Heart left ventricle (tissue), 16 donors: ENCODE data around the gene MUC3A. TPM values are rescaled to one million over a fixed set of nuclear protein-coding genes. Genes with fewer than 3 reads are reported as not detected.

Source experiments
- ATAC-seq, 4 donors: fragments of 200-7000 bp; cut with Tn5 transposase; one replicate each; pipeline ENCODE4 v1.9.1; 2020 to 2022; ENCODE audit warnings: moderate library complexity in 4 of 4, mild to moderate bottlenecking in 3 of 4, moderate number of reproducible peaks in 1 of 4
- DNase-seq, 5 donors: peaks; one replicate each; pipeline ENCODE4 v3.0.0-alpha.2; 2020
- H3K27ac ChIP-seq, 12 donors: fragments of 200-600 bp; sonication (generic) in 4 of 12; one replicate each; pipeline versions ENCODE4 v1.5.0 to v1.8.0; 2016 to 2022; ENCODE audit warnings: mild to moderate bottlenecking in 2 of 12
- H3K27me3 ChIP-seq, 9 donors: fragments of 200-600 bp; sonication (generic) in 2 of 9; one replicate each; pipeline versions ENCODE4 v1.5.1 to v1.8.0; 2016 to 2022; ENCODE audit warnings: mild to moderate bottlenecking in 3 of 9
- H3K36me3 ChIP-seq, 9 donors: fragments of 200-600 bp; sonication (generic) in 2 of 9; one replicate each; pipeline versions ENCODE4 v1.5.0 to v1.8.0; 2018 to 2022; ENCODE audit warnings: mild to moderate bottlenecking in 2 of 9
- H3K4me1 ChIP-seq, 12 donors: fragments of 200-600 bp; sonication (generic) in 4 of 12; one replicate each; pipeline versions ENCODE4 v1.5.0 to v1.8.0; 2016 to 2022; ENCODE audit warnings: mild to moderate bottlenecking in 3 of 12
- H3K4me3 ChIP-seq, 12 donors: fragments of 200-600 bp; sonication (generic) in 4 of 12; one replicate each; pipeline versions ENCODE4 v1.5.0 to v1.8.0; 2017 to 2022; ENCODE audit warnings: mild to moderate bottlenecking in 9 of 12, moderate library complexity in 4 of 12
- H3K9me3 ChIP-seq, 12 donors: fragments of 200-600 bp; sonication (generic) in 4 of 12; one replicate each; pipeline versions ENCODE4 v1.5.0 to v1.8.0; 2016 to 2022; ENCODE audit warnings: mild to moderate bottlenecking in 1 of 12
- CTCF ChIP-seq, 12 donors: fragments of 200-600 bp; sonication (generic) in 4 of 12; IDR thresholded peaks; one replicate each; pipeline versions ENCODE4 v1.5.0 to v1.8.0; 2018 to 2022; ENCODE audit warnings: antibody characterized with exemption in 12 of 12, mild to moderate bottlenecking in 5 of 12
- POLR2A ChIP-seq, 2 donors: fragments of 450-650 bp; IDR thresholded peaks; one replicate each; pipeline ENCODE4 v1.6.1; 2017; ENCODE audit warnings: antibody characterized with exemption in 2 of 2, mild to moderate bottlenecking in 2 of 2, moderate library complexity in 2 of 2
- WGBS, 4 donors: extraction: QIAGEN DNeasy Blood & Tissue Kit in 2 of 4; methylation state at CpG; one replicate each; pipeline versions ENCODE4 v1.1.5 to v1.1.7; 2013 to 2018; 5-methylcytosine and 5-hydroxymethylcytosine counted together
- intact Hi-C, 10 donors: fragments of 100-400 bp; cut with DNase I; formaldehyde crosslinking; loops; one replicate each; pipeline versions ENCODE4 v1.11.1 to v1.14.2; 2022
- polyA plus RNA-seq, 2 donors: library from polyadenylated mRNA; stranded (reverse); fragments of 200-250 nt; gene quantifications; one replicate each; pipeline ENCODE4 v1.2.3, GENCODE V29; 2013
- total RNA-seq, 9 donors: library from RNA; depleted of rRNA in 2 of 9; stranded (reverse); fragments of >200 nt in 2 of 9; fragmentation: NEBNext Ultra II Directional in 3 of 9; extraction: Animal tissue kit (Norgen Biotek cat#: 25700) in 3 of 9; gene quantifications; one replicate each; pipeline versions ENCODE4 v1.1.0 to v1.2.4, GENCODE V29; 2016 to 2023
- donor health status: ischemic (EF 13 %, LVEDD 7.1; RV severe dilation, severe dysfunction).
- donor health status: healthy with polysubstance abuse.
- donor health status: DM: no; HTN: yes; CAD: no.
- donor health status: DM: no; HTN: no; CAD: no.
- donor health status: ischemic (EF 25% LVEDD 6.9; RV normal size, moderate dysfunction).
- donor health status: ischemic (EF 25% LVEDD 5.7; RV mildly dilated, moderate dysfunction).
- donor health status: healthy.
- donor health status: DM: yes; HTN: yes; CAD: no.
- donor health status: ischemic (EF 35%, LVEDD 5.7; RV mildly dilated, moderate dysfunction).
- donor health status: nonischemic (EF 11% LVEDD 7.7; RV severe dilation, severe dysfunction).
- donor health status: DM: yes; HTN: yes; CAD: no.
- donor health status: PGD.
- donor health status: ischemic (EF 29% LVEDD 5.4; RV normal size, mild dysfunction).
- donor health status: nonischemic (EF 23%, LVEDD 6.1; RV moderate dilation, normal function).

The MUC3A gene
- total and polyA plus RNA-seq, 11 donors = 0.16 to 1.8 (median 0.45) TPM

- DNase-seq (peak in 1 of 5 donors; percentile 29), ATAC-seq (no peak)
- Histone ChIP-seq H3K9me3 (no peaks in the 10 kb centered on the region), H3K27ac (no peak overlapping the region), H3K4me3 (no peak overlapping the region), H3K4me1 (peaks cover 0 to 16% (median 8%) of the 10 kb centered on the region in 12 donors), H3K36me3 (no peaks in the 10 kb centered on the region), H3K27me3 (peaks cover 40 to 82% (median 54%) of the 10 kb centered on the region in 9 donors)
- intact Hi-C loops = loop anchor here in 7 of 10 donors (2.0 to 10.0 kb wide), 4 partner anchors 47 to 91 kb away; no protein-coding TSS in a partner anchor
- no peak for TF ChIP-seq CTCF (IDR thresholded peaks at IDR 0.05)
- TF ChIP-seq POLR2A (IDR thresholded peaks at IDR 0.05) = no peak
- WGBS, 4 donors = 50 to 51% (median 51%) methylated on average over 13 of the region's 13 CpGs
These were observed 18.0 kb downstream of the MUC3A start for GRCh38 chr7:100967292-100967863.

GRCh38 chr7:100968031-100968430, 18.7 kb downstream of the MUC3A start:
- DNase-seq = peak in 1 of 5 donors; percentile 10
- peaks cover 38 to 81% (median 54%) of the 10 kb centered on the region in 9 donors for H3K27me3 ChIP-seq
- TF ChIP-seq CTCF (IDR thresholded peaks at IDR 0.05) (no peak), POLR2A (IDR thresholded peaks at IDR 0.05) (no peak)

GRCh38 chr7:100968650-100969049, 19.3 kb downstream of the MUC3A start:
- Histone ChIP-seq H3K4me1 (peaks cover 0 to 16% (median 8%) of the 10 kb centered on the region in 12 donors), H3K27me3 (peaks cover 35 to 79% (median 50%) of the 10 kb centered on the region in 9 donors), H3K27ac (no peak overlapping the region), H3K4me3 (no peak overlapping the region), H3K9me3 (no peaks in the 10 kb centered on the region), H3K36me3 (no peaks in the 10 kb centered on the region)
- TF ChIP-seq CTCF (IDR thresholded peaks at IDR 0.05) (no peak), POLR2A (IDR thresholded peaks at IDR 0.05) (no peak)
- no peak for ATAC-seq
- WGBS, 4 donors = 7 to 29% (median 18%) methylated on average over 3 of the region's 3 CpGs
- intact Hi-C loops = loop anchor here in 6 of 10 donors (2.0 to 10.0 kb wide), 4 partner anchors 16 to 89 kb away; no protein-coding TSS in a partner anchor
- no peak for DNase-seq

More at GRCh38 chr7:100968031-100968430, 18.7 kb downstream of the MUC3A start:
- H3K4me1 ChIP-seq = peaks cover 0 to 16% (median 8%) of the 10 kb centered on the region in 12 donors
- no peaks in the 10 kb centered on the region for H3K9me3 ChIP-seq
- no peaks in the 10 kb centered on the region for H3K36me3 ChIP-seq
- ATAC-seq = no peak
- intact Hi-C loops = loop anchor here in 6 of 10 donors (2.0 to 10.0 kb wide), 4 partner anchors 15 to 89 kb away; no protein-coding TSS in a partner anchor
- H3K4me3 ChIP-seq = no peak overlapping the region
- 10 to 17% (median 14%) methylated on average over 5 to 6 of the region's 6 CpGs for WGBS, 4 donors
- no peak overlapping the region for H3K27ac ChIP-seq

GRCh38 chr7:100969066-100969615, 19.8 kb downstream of the MUC3A start, which contains the start of gene MUC12:
Gene MUC12 (plus strand): TSS chr7:100969565. CDS start chr7:100969623, 58 bp downstream.
- ATAC-seq (no peak), DNase-seq (no peak)
- TF ChIP-seq POLR2A (IDR thresholded peaks at IDR 0.05) = no peak
- no peak for TF ChIP-seq CTCF (IDR thresholded peaks at IDR 0.05)
- WGBS, 4 donors = 38 to 59% (median 54%) methylated on average over 12 of the region's 12 CpGs
- intact Hi-C loops = loop anchor here in 6 of 10 donors (2.0 to 10.0 kb wide), 4 partner anchors 16 to 88 kb away; no protein-coding TSS in a partner anchor
- peaks cover 0 to 1% (median 0%) of the 10 kb centered on the region in 12 donors for H3K9me3 ChIP-seq
- H3K27me3 ChIP-seq = peaks cover 33 to 74% (median 46%) of the 10 kb centered on the region in 9 donors
- no peak within 1 kb of the TSS for H3K4me3 ChIP-seq
- H3K36me3 ChIP-seq = no peaks in the 10 kb centered on the region
- H3K4me1 ChIP-seq = peaks cover 0 to 16% (median 8%) of the 10 kb centered on the region in 12 donors
- H3K27ac ChIP-seq = no peak within 1 kb of the TSS
